Esophagus muscularis mucosa (tissue), 4 donors: ENCODE measurements around the gene POLD1.

ENCODE experiments used
- CTCF ChIP-seq, 3 experiments: fragments of 200-600 bp in 2 of 3; fragments of 450-650 bp in 1 of 3; sonication (generic) in 2 of 3; IDR thresholded peaks; one replicate each; pipeline ENCODE4 v1.5.1; 2017 to 2019; ENCODE audit warnings: antibody characterized with exemption in 3 of 3, mild to moderate bottlenecking in 2 of 3, moderate library complexity in 1 of 3
- EP300 ChIP-seq: sonication (generic); formaldehyde crosslinking; IDR thresholded peaks from one replicate; pipeline ENCODE4 v1.6.1; 2017; ENCODE audit warnings: antibody characterized with exemption
- POLR2A ChIP-seq: fragments of 450-650 bp; IDR thresholded peaks from one replicate; pipeline ENCODE4 v1.6.1; 2017; ENCODE audit warnings: antibody characterized with exemption, moderate library complexity, mild to moderate bottlenecking, low read depth

GRCh38 chr19:50419022-50419579, 35.0 kb downstream of the POLD1 start:
- TF ChIP-seq CTCF (IDR thresholded peaks at IDR 0.05) = no peak
- TF ChIP-seq EP300 = no peak
- no peak for TF ChIP-seq POLR2A
